Gastrocnemius medialis (tissue), 4 donors: ENCODE results near the gene EPHA4. TPM values are rescaled to one million over a fixed set of nuclear protein-coding genes. Genes with fewer than 3 reads are reported as not detected.

Experiments used
- ATAC-seq, 2 donors: fragments of 150-250 bp; one replicate each; pipeline ENCODE4 v1.9.1; 2016
- DNase-seq, 2 donors: peaks; one replicate each; pipeline ENCODE4 v3.0.0-alpha.2; 2019
- H3K27ac ChIP-seq, 4 donors: fragments of 200-600 bp; sonication (generic); 1 replicate in 1 of 4; 2 replicates in 3 of 4; pipeline ENCODE4 v1.5.1; 2016 to 2018; ENCODE audit warnings: mild to moderate bottlenecking in 2 of 4, moderate library complexity in 1 of 4
- H3K27me3 ChIP-seq, 3 donors: fragments of 200-600 bp; sonication (generic) in 2 of 3; 1 replicate in 1 of 3; 2 replicates in 2 of 3; pipeline versions ENCODE4 v1.5.1 to v1.6.0; 2016 to 2019; ENCODE audit warnings: mild to moderate bottlenecking in 1 of 3, moderate library complexity in 1 of 3
- H3K36me3 ChIP-seq, 2 donors: fragments of 200-600 bp; sonication (generic) in 1 of 2; one replicate each; pipeline ENCODE4 v1.5.1; 2017 to 2018
- H3K4me1 ChIP-seq, 2 donors: fragments of 200-600 bp; sonication (generic) in 1 of 2; one replicate each; pipeline ENCODE4 v1.5.1; 2016 to 2017; ENCODE audit warnings: mild to moderate bottlenecking in 2 of 2
- H3K4me3 ChIP-seq, 4 donors: fragments of 200-600 bp; sonication (generic) in 3 of 4; 1 replicate in 1 of 4; 2 replicates in 3 of 4; pipeline ENCODE4 v1.5.1; 2016 to 2019; ENCODE audit warnings: mild to moderate bottlenecking in 2 of 4
- H3K9me3 ChIP-seq, 3 donors: fragments of 200-600 bp; sonication (generic) in 2 of 3; 1 replicate in 1 of 3; 2 replicates in 2 of 3; pipeline ENCODE4 v1.5.1; 2016 to 2019
- CTCF ChIP-seq, 5 experiments: fragments of 450-650 bp in 3 of 5; fragments of 200-600 bp in 2 of 5; sonication (generic) in 2 of 5; IDR thresholded peaks in 4 of 5; conservative IDR thresholded peaks in 1 of 5; 1 replicate in 4 of 5; 2 replicates in 1 of 5; pipeline ENCODE4 v1.5.1; 2016 to 2019; ENCODE audit warnings: antibody characterized with exemption in 5 of 5, mild to moderate bottlenecking in 3 of 5, moderate library complexity in 3 of 5
- POLR2A ChIP-seq, 2 donors: fragments of 450-650 bp; IDR thresholded peaks; one replicate each; pipeline ENCODE4 v1.6.1; 2017; ENCODE audit warnings: antibody characterized with exemption in 2 of 2, mild to moderate bottlenecking in 2 of 2, moderate library complexity in 2 of 2
- in situ Hi-C, 4 donors: fragments of 200-750 bp; cut with MboI; loops; one replicate each; pipeline versions ENCODE4 v1.15.0 to v1.8.0; 2017; ENCODE audit warnings: low sequenced_read_pairs in 4 of 4
- intact Hi-C: fragments of 100-400 bp; cut with DNase I; formaldehyde crosslinking; loops from one replicate; pipeline ENCODE4 v1.15.1; 2023; ENCODE audit warnings: low total_unique reads
- total RNA-seq, 4 donors: library from RNA; depleted of rRNA; stranded (reverse); fragments of >200 nt; gene quantifications; one replicate each; pipeline versions ENCODE4 v1.1.0 to v1.2.3, GENCODE V29; 2016

EPHA4 gene
- total RNA-seq, 4 donors from 2014 or later = 6.3 to 18.8 (median 13.0) TPM

- no peak for ATAC-seq
- intact Hi-C loops = no loop called here
- in situ Hi-C loops = no loop called here
Observed at GRCh38 chr2:221468317-221468716, 103.8 kb downstream of the EPHA4 start.

GRCh38 chr2:221467610-221468009, 104.5 kb downstream of the EPHA4 start:
- ATAC-seq (peak in 1 of 2 donors; percentile 39), DNase-seq (no peak)
- Histone ChIP-seq H3K4me3 (no peak overlapping the region), H3K9me3 (no peaks in the 10 kb centered on the region), H3K27ac (no peak overlapping the region), H3K4me1 (peaks cover 4 to 5% of the 10 kb centered on the region in 2 donors), H3K27me3 (no peaks in the 10 kb centered on the region), H3K36me3 (no peaks in the 10 kb centered on the region)
- intact Hi-C loops = no loop called here
- in situ Hi-C loops = no loop called here
- TF ChIP-seq POLR2A (IDR thresholded peaks at IDR 0.05) = no peak

More at GRCh38 chr2:221468317-221468716, 103.8 kb downstream of the EPHA4 start:
- no peak overlapping the region for H3K4me3 ChIP-seq
- H3K27ac ChIP-seq = no peak overlapping the region
- H3K36me3 ChIP-seq = no peaks in the 10 kb centered on the region
- H3K4me1 ChIP-seq = peaks cover 4 to 5% of the 10 kb centered on the region in 2 donors
- TF ChIP-seq CTCF (IDR thresholded peaks at IDR 0.05 in 4 of 5, conservative IDR thresholded peaks at IDR 0.05 in 1 of 5) (no peak), POLR2A (IDR thresholded peaks at IDR 0.05) (no peak)
- H3K9me3 ChIP-seq = no peaks in the 10 kb centered on the region
- no peak for DNase-seq
- no peaks in the 10 kb centered on the region for H3K27me3 ChIP-seq

GRCh38 chr2:221466744-221467143, 105.4 kb downstream of the EPHA4 start:
- no peak for ATAC-seq
- TF ChIP-seq POLR2A (IDR thresholded peaks at IDR 0.05) = no peak
- no peak for TF ChIP-seq CTCF (IDR thresholded peaks at IDR 0.05 in 4 of 5, conservative IDR thresholded peaks at IDR 0.05 in 1 of 5)
- Histone ChIP-seq H3K4me3 (no peak overlapping the region), H3K27ac (no peak overlapping the region), H3K4me1 (peaks cover 4 to 5% of the 10 kb centered on the region in 2 donors), H3K27me3 (no peaks in the 10 kb centered on the region), H3K36me3 (no peaks in the 10 kb centered on the region), H3K9me3 (no peaks in the 10 kb centered on the region)
- in situ Hi-C loops = no loop called here
- intact Hi-C loops = no loop called here
- DNase-seq = no peak

GRCh38 chr2:221465776-221466175, 106.3 kb downstream of the EPHA4 start:
- H3K27ac ChIP-seq = no peak overlapping the region
- ATAC-seq (no peak), DNase-seq (no peak)
- in situ Hi-C loops (no loop called here), intact Hi-C loops (no loop called here)
- H3K36me3 ChIP-seq = no peaks in the 10 kb centered on the region
- H3K4me3 ChIP-seq = no peak overlapping the region
- TF ChIP-seq POLR2A (IDR thresholded peaks at IDR 0.05) (no peak), CTCF (IDR thresholded peaks at IDR 0.05 in 4 of 5, conservative IDR thresholded peaks at IDR 0.05 in 1 of 5) (no peak)
- H3K27me3 ChIP-seq = no peaks in the 10 kb centered on the region
- no peaks in the 10 kb centered on the region for H3K9me3 ChIP-seq
- H3K4me1 ChIP-seq = peaks cover 4 to 5% of the 10 kb centered on the region in 2 donors

GRCh38 chr2:221464971-221465370, 107.1 kb downstream of the EPHA4 start:
- TF ChIP-seq POLR2A (IDR thresholded peaks at IDR 0.05) = no peak
- TF ChIP-seq CTCF (IDR thresholded peaks at IDR 0.05 in 4 of 5, conservative IDR thresholded peaks at IDR 0.05 in 1 of 5) = no peak
- DNase-seq = no peak
- Histone ChIP-seq H3K27me3 (no peaks in the 10 kb centered on the region), H3K9me3 (no peaks in the 10 kb centered on the region), H3K36me3 (no peaks in the 10 kb centered on the region), H3K4me1 (peaks cover 4 to 5% of the 10 kb centered on the region in 2 donors), H3K4me3 (no peak overlapping the region), H3K27ac (no peak overlapping the region)
- intact Hi-C loops (no loop called here), in situ Hi-C loops (no loop called here)
- ATAC-seq = no peak
